ENCODE results near the gene LINGO3.

The LINGO3 gene

DNA sequence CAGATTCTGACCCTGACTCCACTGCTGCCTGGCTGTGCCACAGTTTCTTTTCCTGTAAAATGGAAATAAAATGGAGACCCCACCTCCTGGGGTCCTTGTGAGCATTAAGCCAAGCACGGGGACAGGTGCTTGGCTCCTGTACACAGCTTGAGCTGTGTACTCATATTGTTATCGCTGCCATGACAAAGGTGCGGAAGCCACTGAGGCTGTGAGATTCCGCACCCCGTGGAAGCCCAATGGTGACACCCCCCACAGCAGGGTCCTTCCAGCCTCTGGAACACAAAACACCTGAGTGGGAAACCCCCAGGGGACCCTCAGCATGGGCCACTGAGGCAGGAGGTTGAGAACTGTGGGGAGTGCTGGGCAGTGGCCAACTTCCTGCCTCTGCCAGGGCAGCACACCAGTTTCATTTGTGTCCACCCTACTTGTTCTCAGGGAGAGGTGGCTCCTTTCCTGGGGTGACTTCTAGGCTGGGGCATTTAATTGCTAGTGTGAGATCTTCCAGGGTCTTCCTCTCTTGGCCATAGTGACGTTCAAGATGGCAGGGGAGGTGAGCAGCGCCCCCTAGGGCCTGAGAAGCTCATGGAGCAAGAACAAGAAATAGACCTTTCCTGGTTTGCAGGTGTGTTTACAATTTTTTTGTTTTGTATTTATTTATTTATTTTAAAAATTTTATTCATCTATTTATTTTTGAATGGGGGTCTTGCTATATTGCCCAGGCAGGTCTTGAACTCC lies 46.3 kb downstream of the LINGO3 start:
- no peaks in the 10 kb centered on the region for H3K36me3 ChIP-seq
- TF ChIP-seq, protein P1, sequence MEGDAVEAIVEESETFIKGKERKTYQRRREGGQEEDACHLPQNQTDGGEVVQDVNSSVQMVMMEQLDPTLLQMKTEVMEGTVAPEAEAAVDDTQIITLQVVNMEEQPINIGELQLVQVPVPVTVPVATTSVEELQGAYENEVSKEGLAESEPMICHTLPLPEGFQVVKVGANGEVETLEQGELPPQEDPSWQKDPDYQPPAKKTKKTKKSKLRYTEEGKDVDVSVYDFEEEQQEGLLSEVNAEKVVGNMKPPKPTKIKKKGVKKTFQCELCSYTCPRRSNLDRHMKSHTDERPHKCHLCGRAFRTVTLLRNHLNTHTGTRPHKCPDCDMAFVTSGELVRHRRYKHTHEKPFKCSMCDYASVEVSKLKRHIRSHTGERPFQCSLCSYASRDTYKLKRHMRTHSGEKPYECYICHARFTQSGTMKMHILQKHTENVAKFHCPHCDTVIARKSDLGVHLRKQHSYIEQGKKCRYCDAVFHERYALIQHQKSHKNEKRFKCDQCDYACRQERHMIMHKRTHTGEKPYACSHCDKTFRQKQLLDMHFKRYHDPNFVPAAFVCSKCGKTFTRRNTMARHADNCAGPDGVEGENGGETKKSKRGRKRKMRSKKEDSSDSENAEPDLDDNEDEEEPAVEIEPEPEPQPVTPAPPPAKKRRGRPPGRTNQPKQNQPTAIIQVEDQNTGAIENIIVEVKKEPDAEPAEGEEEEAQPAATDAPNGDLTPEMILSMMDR (IDR thresholded peaks at IDR 0.05; ENCODE audit: low read depth, low read length), result peak; percentile 67
- no peak overlapping the region for H3K4me3 ChIP-seq (ENCODE audit: low read depth, low read length)
- H3K27me3 ChIP-seq (ENCODE audit: insufficient read depth, low read depth, severe bottlenecking), result no peaks in the 10 kb centered on the region
- DNase-seq, result no peak
- no peak overlapping the region for H3K27ac ChIP-seq
- no peaks in the 10 kb centered on the region for H3K9me3 ChIP-seq (ENCODE audit: severe bottlenecking)

DNA sequence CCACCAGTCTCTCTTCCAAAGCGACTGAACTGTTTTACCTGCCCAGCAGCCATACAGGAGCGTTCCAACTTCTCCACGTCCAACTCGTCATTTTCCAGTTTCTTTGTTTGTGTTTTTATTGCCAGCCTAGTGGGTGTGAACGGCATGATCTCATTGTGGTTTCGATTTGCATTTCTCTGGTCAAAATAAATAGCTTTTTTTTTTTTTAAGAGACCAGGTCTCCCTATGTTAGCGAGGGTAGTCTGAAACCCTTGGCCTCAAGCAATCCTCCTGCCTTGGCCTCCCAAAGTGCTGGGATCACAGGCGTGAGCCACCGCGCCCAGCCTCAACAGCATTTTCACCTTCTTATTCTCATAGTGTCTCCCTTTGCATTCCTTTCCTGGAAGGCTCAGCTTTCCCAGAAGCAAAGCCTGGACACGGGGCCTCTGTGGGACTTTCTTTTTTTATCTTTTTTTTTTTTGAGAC lies 47.6 kb downstream of the LINGO3 start:
- Histone ChIP-seq H3K9me3 (ENCODE audit: severe bottlenecking) (no peaks in the 10 kb centered on the region), H3K27me3 (ENCODE audit: insufficient read depth, low read depth, severe bottlenecking) (no peaks in the 10 kb centered on the region), H3K36me3 (no peaks in the 10 kb centered on the region), H3K27ac (no peak overlapping the region), H3K4me3 (ENCODE audit: low read depth, low read length) (no peak overlapping the region)
- no peak for DNase-seq
- TF ChIP-seq, protein P1 (IDR thresholded peaks at IDR 0.05; ENCODE audit: low read depth, low read length), result no peak

DNA sequence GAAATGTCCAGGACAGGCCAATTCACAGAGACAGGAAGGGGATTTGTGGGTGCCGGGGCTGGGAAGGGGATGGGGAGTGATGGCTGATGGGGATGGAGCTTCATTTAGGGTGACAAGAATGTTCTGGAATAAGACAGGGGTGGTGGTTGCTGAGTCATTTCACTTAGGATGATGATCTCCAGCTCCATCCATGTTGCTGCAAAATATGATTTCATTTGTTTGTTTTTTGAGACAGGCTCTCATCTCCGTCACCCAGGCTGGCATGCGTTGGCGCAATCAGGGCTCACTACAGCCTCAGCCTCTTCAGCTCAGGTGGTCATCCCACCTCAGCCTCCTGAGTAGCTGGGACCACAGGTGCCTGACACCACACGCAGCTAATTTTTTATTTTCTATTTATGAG lies 48.6 kb downstream of the LINGO3 start:
- no peak for DNase-seq
- TF ChIP-seq, protein P1 (IDR thresholded peaks at IDR 0.05; ENCODE audit: low read depth, low read length), result no peak
- Histone ChIP-seq H3K27me3 (ENCODE audit: insufficient read depth, low read depth, severe bottlenecking) (no peaks in the 10 kb centered on the region), H3K27ac (no peak overlapping the region), H3K9me3 (ENCODE audit: severe bottlenecking) (no peaks in the 10 kb centered on the region), H3K36me3 (no peaks in the 10 kb centered on the region), H3K4me3 (ENCODE audit: low read depth, low read length) (no peak overlapping the region)

Data from WERI-Rb-1 (cell line).